Parathyroid adenoma (tissue), 2 donors: ENCODE data around the gene OR13F1.
"Not testable (repeated sequence)": the region's sequence is repeated elsewhere in the genome, so short reads cannot be mapped to it uniquely, and the experiment has no call there.

ENCODE experiments used
- H2AFZ ChIP-seq: fragments of 300-600 bp; sonication (generic); one replicate; pipeline ENCODE4 v1.7.0; 2017; ENCODE audit warnings: antibody characterized with exemption, mild to moderate bottlenecking
- H3K27ac ChIP-seq: fragments of 300-600 bp; sonication (generic); one replicate; pipeline ENCODE4 v1.7.0; 2017
- H3K27me3 ChIP-seq: fragments of 300-600 bp; sonication (generic); one replicate; pipeline ENCODE4 v1.7.0; 2017; ENCODE audit warnings: low read length; ENCODE audit not compliant: control insufficient read depth, insufficient read depth
- H3K36me3 ChIP-seq: fragments of 300-600 bp; sonication (generic); one replicate; pipeline ENCODE4 v1.7.0; 2017; ENCODE audit warnings: low read length; ENCODE audit not compliant: control insufficient read depth, insufficient read depth
- H3K4me1 ChIP-seq: fragments of 300-600 bp; sonication (generic); one replicate; pipeline ENCODE4 v1.7.0; 2017; ENCODE audit warnings: control low read depth
- H3K4me2 ChIP-seq: fragments of 300-600 bp; sonication (generic); one replicate; pipeline ENCODE4 v1.7.0; 2017; ENCODE audit warnings: low read length
- H3K4me3 ChIP-seq: fragments of 300-600 bp; sonication (generic); one replicate; pipeline ENCODE4 v1.7.0; 2017; ENCODE audit warnings: low read depth, low read length
- H3K79me2 ChIP-seq: fragments of 300-600 bp; sonication (generic); one replicate; pipeline ENCODE4 v1.7.0; 2017; ENCODE audit warnings: control low read depth
- H3K9ac ChIP-seq: fragments of 300-600 bp; sonication (generic); one replicate; pipeline ENCODE4 v1.7.0; 2017; ENCODE audit warnings: mild to moderate bottlenecking
- H3K9me3 ChIP-seq: fragments of 300-600 bp; sonication (generic); one replicate; pipeline ENCODE4 v1.7.0; 2017; ENCODE audit warnings: low read length; ENCODE audit not compliant: control insufficient read depth
- TF ChIP-seq, protein P1 (sequence below): fragments of 300-600 bp; sonication (generic); IDR thresholded peaks from one replicate; pipeline ENCODE4 v1.7.0; 2017; ENCODE audit warnings: antibody characterized with exemption, mild to moderate bottlenecking
- donor health status: primary hyperparathyroidism.

OR13F1 gene

GRCh38 chr9:104514901-104515300 lies 10.8 kb downstream of the OR13F1 start:
- no peaks in the 10 kb centered on the region for H3K27me3 ChIP-seq
- H3K4me1 ChIP-seq = no peaks in the 10 kb centered on the region
- H3K4me2 ChIP-seq = no peak overlapping the region
- no peak overlapping the region for H3K9ac ChIP-seq
- H3K27ac ChIP-seq = no peak overlapping the region
- H3K9me3 ChIP-seq = no peaks in the 10 kb centered on the region
- H3K36me3 ChIP-seq = no peaks in the 10 kb centered on the region
- H2AFZ ChIP-seq = no peak overlapping the region
- H3K79me2 ChIP-seq = no peaks in the 10 kb centered on the region
- TF ChIP-seq, protein P1, sequence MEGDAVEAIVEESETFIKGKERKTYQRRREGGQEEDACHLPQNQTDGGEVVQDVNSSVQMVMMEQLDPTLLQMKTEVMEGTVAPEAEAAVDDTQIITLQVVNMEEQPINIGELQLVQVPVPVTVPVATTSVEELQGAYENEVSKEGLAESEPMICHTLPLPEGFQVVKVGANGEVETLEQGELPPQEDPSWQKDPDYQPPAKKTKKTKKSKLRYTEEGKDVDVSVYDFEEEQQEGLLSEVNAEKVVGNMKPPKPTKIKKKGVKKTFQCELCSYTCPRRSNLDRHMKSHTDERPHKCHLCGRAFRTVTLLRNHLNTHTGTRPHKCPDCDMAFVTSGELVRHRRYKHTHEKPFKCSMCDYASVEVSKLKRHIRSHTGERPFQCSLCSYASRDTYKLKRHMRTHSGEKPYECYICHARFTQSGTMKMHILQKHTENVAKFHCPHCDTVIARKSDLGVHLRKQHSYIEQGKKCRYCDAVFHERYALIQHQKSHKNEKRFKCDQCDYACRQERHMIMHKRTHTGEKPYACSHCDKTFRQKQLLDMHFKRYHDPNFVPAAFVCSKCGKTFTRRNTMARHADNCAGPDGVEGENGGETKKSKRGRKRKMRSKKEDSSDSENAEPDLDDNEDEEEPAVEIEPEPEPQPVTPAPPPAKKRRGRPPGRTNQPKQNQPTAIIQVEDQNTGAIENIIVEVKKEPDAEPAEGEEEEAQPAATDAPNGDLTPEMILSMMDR = no peak
- no peak overlapping the region for H3K4me3 ChIP-seq

DNA sequence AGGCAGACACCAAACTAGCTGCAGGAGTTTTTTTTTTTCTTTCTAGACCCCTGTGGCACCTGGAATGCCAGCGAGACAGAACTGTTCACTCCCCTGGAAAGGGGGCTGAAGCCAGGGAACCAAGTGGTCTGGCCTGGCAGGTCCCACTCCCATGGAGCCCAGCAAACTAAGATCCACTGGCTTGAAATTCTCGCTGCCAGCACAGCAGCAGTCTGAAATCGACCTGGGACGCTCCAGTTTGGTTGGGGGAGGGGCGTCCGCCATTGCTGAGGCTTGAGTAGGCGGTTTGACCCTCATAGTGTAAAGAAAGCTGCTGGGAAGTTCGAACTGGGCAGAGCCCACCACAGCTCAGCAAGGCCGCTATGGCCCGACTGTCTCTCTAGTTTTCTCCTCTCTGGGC lies 16.2 kb downstream of the OR13F1 start:
- not testable (repeated sequence) for H2AFZ ChIP-seq, H3K79me2 ChIP-seq

DNA sequence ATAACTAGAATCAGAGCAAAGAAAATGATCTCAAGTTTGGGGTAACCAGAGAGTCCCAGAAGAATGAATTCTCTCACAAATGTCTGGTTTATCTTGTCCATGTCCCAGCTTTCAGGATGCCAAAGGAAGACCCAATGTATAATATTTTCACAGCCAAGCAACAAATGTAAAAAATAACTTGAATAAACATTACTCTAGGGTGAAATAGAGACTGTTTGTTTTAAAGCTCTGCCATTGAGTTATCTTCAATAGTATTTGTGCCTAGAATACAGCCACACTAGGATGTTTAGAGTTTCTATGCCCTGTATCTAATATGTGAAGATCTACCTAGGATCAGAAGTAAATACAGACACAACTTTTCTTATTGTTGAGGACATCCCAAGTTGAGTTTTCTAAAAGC lies 23.0 kb downstream of the OR13F1 start, which contains the start of gene OR13C4:
TSS of gene OR13C4 (minus strand) at position 101 of the 400 bp plus-strand sequence. CDS start at position 101, 0 bp downstream.
- Histone ChIP-seq H3K9me3 (no peaks in the 10 kb centered on the region), H3K27me3 (no peaks in the 10 kb centered on the region), H3K9ac (no peak within 1 kb of the TSS), H2AFZ (no peak within 1 kb of the TSS), H3K79me2 (no peaks in the 10 kb centered on the region), H3K4me2 (no peak within 1 kb of the TSS), H3K27ac (no peak within 1 kb of the TSS), H3K36me3 (no peaks in the 10 kb centered on the region), H3K4me3 (no peak within 1 kb of the TSS), H3K4me1 (no peaks in the 10 kb centered on the region)
- TF ChIP-seq, protein P1 = no peak

More for the DNA sequence above, 16.2 kb downstream of the OR13F1 start:
- not testable (repeated sequence) for H3K4me2 ChIP-seq, H3K4me3 ChIP-seq, H3K9ac ChIP-seq, H3K36me3 ChIP-seq, H3K9me3 ChIP-seq, H3K4me1 ChIP-seq, H3K27me3 ChIP-seq, H3K27ac ChIP-seq

- Histone ChIP-seq H3K79me2 (no peaks in the 10 kb centered on the region), H3K4me1 (no peaks in the 10 kb centered on the region), H3K4me2 (no peak within 1 kb of the TSS), H3K9me3 (no peaks in the 10 kb centered on the region), H3K36me3 (no peaks in the 10 kb centered on the region), H3K27ac (no peak within 1 kb of the TSS), H2AFZ (no peak within 1 kb of the TSS), H3K27me3 (no peaks in the 10 kb centered on the region), H3K4me3 (no peak within 1 kb of the TSS), H3K9ac (no peak within 1 kb of the TSS)
- TF ChIP-seq, protein P1 = no peak
These were observed 32.7 kb downstream of the OR13F1 start, which contains the start of gene OR13C3 for GRCh38 chr9:104536756-104537155. TSS of gene OR13C3 (minus strand) at chr9:104536856. CDS start at chr9:104536723, 133 bp downstream.

DNA sequence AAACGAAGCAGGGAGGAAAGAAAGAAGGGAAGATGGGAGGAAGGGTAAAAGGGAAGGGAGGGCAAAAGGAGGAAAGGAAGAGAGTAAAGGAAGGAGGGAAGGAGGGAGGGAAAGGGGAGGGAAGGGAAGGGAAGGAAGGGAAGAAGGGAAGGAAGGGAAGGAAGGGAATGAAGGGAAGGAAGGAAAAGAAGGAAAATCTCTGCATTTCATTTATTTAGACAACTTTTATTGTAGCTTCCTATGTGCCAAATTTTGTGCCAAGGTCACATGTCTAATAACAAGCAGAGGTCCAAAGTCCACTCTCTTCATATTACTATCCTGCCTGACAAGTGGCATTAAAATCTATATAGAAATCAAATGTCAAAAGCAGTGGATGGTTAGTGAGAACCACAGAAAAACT lies 35.2 kb downstream of the OR13F1 start:
- Histone ChIP-seq H2AFZ (no peak overlapping the region), H3K9ac (no peak overlapping the region), H3K27ac (no peak overlapping the region), H3K4me1 (no peaks in the 10 kb centered on the region), H3K4me2 (no peak overlapping the region), H3K36me3 (no peaks in the 10 kb centered on the region), H3K27me3 (no peaks in the 10 kb centered on the region), H3K79me2 (no peaks in the 10 kb centered on the region), H3K9me3 (no peaks in the 10 kb centered on the region), H3K4me3 (no peak overlapping the region)
- TF ChIP-seq, protein P1 = no peak
